SU-DHL-6 (cell line): ENCODE measurements around the gene JAM2.

Experiments used
- CTCF ChIP-seq: fragments of 200-600 bp; sonication (generic); IDR thresholded peaks from one replicate; pipeline ENCODE4 v1.5.1; 2017; ENCODE audit warnings: antibody characterized with exemption, mild to moderate bottlenecking, low read length, moderate library complexity; ENCODE audit not compliant: insufficient read depth, poor library complexity, severe bottlenecking
- EZH2phosphoT487 ChIP-seq: fragments of 200-600 bp; sonication (generic), shearing (Covaris generic); conservative IDR thresholded peaks from 2 replicates; pipeline ENCODE4 v1.6.1; 2018; ENCODE audit warnings: mild to moderate bottlenecking, antibody characterized with exemption, low read length, moderate library complexity, mixed read lengths

- TF ChIP-seq CTCF (no peak), EZH2phosphoT487 (no peak)
These were observed 121.0 kb downstream of the JAM2 start for GRCh38 chr21:25760061-25760460.
